DMS53 (cell line): Measurements from ENCODE around the gene RPS27A.
A peak's percentile ranks its signal among the peaks of the same experiment; 100 is the strongest.
"Not testable (repeated sequence)": the region's sequence is repeated elsewhere in the genome, so short reads cannot be mapped to it uniquely, and the experiment has no call there.

Experiments used
- DNase-seq: peaks from one replicate; lab custom pipeline; 2025; lab: John Stamatoyannopoulos, UW

RPS27A gene

DNA sequence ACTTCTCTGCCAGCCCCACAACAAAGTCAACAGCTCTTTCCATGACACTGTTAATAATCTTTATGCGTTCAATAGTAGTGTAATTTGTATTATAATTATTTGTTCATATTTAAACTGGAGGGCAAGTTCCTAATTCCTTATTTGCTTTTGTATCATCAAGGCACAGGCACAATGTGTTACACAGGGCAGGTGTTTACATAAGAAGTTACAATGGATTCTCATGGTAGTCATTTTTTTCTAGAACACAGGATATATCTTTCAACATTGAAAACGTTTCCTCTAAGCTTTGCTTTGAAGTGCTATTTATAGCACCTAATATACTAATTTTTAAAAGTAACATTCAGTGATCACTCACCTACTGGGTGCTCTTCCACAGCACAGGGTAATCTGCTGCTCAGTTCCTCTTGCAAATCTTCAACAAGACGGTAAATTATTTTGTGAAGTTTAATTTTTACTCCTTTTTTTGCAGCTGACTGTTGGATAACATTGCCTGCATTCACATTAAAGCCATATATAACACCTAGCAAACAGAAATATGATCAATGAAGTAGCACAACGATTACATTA is 7.3 kb downstream of the RPS27A start:
- peak; percentile 75 for DNase-seq

- not testable (repeated sequence) for DNase-seq
Observed at GRCh38 chr2:55241582-55241981, 9.1 kb downstream of the RPS27A start.

- no peak for DNase-seq
Observed at GRCh38 chr2:55242617-55243016, 10.1 kb downstream of the RPS27A start.

GRCh38 chr2:55245411-55245810 is 12.9 kb downstream of the RPS27A start:
- no peak for DNase-seq

DNA sequence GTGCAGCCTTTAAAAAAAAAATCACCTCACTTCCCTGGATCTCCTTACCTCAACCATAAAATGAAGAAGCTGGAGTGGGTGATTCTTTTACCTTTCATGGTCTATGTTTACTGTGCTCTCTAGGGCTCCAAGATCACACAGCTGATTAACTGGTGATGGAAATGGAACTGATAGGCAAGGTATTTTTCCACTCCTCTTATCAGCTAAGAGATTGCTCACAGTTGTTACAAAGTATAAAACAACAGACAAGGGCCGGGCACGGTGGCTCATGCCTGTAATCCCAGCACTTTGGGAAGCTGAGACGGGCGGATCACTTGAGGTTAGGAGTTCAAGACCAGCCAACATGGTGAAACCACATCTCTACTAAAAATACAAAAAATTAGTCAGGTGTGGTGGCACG is 14.5 kb downstream of the RPS27A start:
- DNase-seq = no peak

DNA sequence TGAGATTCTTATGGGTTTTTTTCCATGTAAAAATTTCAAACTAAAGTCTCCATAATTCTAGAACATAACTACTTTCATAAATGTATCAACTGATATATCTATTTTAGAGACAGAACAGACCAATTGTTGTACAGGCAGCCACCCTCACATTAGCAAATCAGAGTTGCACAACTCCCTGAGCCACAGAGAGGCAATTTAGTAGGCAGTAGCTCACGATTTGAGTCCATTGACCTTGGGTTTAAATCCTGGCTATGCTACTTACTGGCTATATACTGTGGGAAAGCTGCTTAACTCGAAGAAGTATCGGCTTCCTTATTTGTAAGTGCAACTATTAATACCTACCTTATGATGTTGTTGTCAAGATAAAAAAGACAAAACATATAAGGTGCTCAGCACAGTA is 20.3 kb downstream of the RPS27A start:
- DNase-seq = no peak

DNA sequence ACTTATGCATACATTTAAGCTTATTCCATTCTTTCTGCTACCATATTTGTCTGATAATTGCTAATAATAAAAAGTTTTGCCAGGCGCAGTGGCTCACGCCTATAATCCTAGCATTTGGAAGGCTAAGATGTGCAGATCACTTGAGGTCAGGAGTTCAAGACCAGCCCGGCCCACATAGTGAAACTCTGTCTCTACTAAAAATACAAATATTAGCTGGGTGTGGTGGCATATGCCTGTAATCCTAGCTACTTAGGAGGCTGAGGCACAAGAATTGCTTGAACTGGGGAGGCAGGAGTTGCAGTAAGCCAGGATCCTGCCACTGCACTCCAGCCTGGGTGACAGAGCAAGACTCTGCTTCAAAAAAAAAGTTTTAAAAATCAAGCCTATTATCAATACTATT is 27.1 kb downstream of the RPS27A start:
- not testable (repeated sequence) for DNase-seq

DNA sequence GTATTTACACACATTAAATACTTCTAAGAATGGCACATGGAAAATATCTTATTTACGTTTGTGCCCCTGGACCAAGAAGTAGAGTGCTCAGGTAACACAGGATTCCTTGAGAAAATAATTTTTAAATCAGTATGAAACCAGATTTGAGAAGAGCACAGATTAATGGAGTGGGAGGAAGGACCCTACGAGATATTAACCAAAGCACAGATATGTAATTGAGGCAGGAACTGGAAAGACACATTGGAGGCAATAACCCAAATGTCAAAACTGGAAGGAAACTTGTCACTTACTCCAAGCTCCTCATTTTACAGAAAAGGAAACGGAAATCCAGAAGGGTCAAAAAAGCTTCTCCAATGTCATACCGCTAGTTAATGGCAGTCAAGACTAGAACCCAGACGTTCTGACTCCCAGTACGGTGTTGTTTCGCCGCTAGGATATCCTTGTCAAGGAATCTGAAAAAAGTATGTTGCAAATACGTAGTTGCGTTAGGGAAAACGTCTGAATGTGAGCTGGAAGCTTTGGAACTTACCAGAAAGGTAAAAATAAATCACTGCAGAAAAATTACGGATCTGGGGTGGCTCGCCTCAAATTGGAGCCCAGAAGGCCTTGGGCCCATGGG is 35.9 kb downstream of the RPS27A start:
- peak; percentile 60 for DNase-seq

DNA sequence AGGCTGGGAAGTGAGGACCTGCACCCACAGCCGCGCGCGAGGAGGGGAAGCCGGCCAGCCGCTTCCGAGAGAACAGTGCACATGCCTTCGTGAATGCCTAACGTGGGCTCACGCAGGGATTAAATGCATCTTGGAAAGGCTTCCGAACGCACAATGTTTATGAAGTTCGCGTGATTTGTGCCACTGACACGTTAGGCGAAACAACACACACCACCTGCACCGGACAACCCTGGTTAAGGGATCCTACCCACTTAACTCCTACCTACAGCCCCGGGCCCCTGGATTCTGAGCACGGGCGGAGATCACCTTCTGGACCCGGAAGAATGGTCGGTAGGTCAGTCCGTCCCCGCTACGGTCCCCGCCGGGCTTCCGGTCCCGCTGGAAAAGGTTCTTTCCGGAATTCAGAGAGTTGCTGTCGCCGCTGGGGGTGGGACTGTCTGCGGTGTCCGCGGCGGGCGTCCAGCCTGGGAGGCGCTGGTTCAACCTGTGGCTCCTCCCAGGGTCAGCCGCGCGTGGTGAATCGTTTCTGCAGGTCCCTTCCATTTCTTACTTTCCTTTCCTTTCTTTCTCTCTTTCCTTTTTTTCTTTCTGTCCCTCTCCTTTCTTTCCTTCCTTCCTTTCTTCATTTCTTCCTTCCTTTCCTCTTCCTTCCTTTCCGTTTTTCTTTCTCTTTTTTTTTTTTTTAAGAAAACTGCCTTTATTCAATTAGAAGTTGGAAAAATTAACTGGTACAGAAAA is 36.6 kb downstream of the RPS27A start, which contains the start of gene MTIF2:
Gene MTIF2, minus strand, starts transcription at position 325 of the 738 bp plus-strand sequence. CDS start 5,373 bp downstream, outside the sequence.
- DNase-seq = peak; percentile 99

DNA sequence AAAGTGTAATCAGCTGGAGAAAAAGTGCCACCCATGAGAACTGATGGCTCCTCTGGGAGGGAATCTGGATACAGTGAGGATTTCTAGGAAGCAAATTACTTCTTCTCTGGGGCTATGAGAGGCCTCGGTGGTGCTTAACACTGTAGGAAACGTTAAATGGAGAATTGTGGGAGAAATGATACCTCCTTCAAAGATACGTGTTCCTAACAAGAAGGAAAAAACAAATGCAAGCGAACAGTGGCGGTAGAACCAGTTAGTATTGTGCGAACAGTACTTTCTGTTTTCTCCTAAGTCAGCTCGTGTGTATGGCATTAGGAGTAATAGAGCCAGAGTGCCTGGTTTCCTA is 37.1 kb downstream of the RPS27A start:
- DNase-seq = peak; percentile 47

GRCh38 chr2:55274346-55274745 is 41.9 kb downstream of the RPS27A start:
- DNase-seq = not testable (repeated sequence)

DNA sequence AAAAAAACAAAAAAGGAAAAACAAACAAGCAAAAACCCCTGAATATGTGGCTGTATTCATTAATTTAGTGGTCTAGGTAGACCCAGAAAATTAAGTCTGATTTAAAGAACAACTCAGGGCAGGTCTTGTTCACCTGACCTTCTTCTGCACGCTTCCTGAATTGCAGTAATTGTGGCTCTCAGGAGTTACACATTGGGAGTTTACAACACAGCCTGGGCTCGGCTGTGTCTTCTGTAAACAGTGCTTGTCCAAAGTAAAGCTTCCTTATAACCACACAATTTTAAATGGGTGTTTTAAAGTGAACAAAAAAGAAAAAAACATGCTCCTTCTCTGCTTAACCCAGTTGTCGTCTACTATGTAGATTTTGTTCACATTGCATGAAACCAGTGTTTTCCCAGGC is 44.8 kb downstream of the RPS27A start:
- DNase-seq = no peak

DNA sequence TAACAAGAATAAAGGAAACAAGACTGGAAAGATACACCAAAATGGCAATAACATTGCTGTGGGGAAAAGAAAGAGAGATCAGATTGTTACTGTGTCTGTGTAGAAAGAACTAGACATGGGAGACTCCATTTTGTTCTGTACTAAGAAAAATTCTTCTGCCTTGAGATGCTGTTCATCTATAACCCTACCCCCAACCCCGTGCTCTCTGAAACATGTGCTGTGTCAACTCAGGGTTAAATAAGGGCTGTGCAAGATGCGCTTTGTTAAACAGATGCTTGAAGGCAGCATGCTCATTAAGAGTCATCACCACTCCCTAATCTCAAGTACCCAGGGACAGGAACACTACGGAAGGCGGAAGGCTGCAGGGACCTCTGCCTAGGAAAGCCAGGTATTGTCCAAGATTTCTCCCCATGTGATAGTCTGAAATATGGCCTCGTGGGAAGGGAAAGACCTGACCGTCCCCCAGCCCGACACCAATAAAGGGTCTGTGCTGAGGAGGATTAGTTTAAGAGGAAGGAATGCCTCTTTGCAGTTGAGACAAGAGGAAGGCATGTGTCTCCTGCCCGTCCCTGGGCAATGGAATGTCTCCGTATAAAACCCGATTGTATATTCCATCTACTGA is 46.8 kb downstream of the RPS27A start:
- not testable (repeated sequence) for DNase-seq

GRCh38 chr2:55279859-55280424 is 47.5 kb downstream of the RPS27A start:
- DNase-seq = not testable (repeated sequence)

- DNase-seq = peak; percentile 13
Observed at GRCh38 chr2:55280851-55281546, 48.5 kb downstream of the RPS27A start.

- peak; percentile 97 for DNase-seq
Observed at GRCh38 chr2:55282110-55282917, 49.8 kb downstream of the RPS27A start.

GRCh38 chr2:55283083-55283482 is 50.6 kb downstream of the RPS27A start:
- no peak for DNase-seq
